Limb (tissue), 2 donors: ENCODE measurements around the gene ADPRH.

Experiments used
- DNase-seq, 2 donors: peaks; one replicate each; pipeline ENCODE4 v3.0.0-alpha.2; 2016; ENCODE audit errors: extremely low spot score in 2 of 2

The ADPRH gene

DNA sequence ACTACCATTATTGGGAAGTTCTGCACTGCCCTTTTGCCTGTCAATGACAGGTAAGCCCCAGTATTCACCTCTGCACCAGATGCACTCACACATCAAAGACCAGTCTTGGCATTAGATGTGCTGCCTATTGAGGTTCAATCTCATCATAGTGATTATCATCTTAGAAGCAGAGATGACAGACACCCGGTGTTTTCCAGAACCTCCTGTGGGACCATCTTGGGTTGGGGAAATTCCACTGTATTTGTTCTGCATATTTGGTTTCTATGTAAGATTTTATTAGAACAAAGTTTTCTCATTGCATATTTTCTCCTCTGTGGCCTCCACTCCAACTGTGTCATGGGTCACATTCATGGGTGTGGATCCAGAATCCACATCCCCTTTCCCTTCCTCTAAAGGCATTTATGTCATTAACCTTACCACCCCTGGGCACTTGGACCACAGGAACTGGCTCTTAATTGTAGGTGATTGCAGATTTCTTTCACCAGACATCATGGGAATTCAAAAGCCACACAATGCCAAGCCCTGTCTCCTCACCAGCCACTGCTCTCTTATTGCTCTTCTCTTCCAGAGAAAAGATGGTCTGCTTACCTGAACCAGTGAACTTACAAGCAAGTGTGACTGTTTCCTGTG, 49.6 kb downstream of the ADPRH start:
- no peak for DNase-seq

DNA sequence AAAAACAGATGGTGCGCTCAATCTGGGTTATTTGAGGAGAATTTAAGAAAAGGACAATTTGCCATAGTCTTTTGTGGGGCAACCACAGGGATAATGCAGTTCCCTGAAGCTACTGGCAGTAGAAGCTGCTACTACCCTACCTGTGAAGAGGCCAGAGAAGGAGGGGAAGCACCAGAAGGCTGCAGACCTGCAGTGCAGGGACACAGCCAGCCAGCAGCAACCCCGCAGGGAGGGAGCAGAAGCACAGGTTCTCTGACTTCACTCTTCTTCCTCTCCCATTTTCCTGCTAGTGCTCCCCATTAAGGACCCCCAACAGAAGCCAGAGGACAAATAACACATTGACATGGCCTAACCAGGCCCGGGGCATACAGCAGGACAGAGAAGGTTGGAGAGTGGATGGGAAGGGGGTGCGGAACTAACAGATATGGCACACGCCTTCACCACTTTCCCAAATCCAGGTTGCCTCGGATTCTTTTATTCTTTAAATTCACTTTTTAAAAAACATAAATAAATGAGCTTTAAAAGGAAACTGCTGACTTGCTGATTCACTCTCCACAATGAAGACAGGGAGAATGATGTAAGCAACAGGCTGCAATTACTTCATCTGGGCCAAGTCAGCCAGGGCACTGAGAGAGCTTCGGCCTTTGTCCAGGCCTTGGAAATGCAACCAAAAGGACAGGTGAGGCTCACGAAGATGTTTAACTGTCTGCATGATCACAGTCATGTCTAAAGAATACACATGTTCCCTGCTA, 51.0 kb downstream of the ADPRH start:
- DNase-seq = no peak

DNA sequence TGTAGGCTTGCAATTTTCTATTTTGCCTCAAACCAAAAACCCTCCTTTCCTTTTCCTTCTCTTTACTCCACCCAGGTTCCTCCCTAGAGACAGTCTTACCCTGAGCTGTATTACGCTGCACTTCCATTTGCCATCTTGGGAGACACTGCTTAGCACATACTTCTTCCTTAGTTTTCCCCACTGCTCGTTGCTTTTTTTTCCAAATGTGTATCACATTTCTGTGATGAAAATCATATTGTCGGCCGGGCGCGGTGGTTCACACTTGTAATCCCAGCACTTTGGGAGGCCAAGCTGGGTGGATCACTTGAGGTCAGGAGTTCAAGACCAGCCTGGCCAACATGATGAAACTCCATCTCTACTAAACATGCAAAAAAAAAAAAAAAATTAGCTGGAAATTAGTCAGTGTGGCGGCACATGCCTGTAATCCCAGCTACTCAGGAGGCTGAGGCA, 51.6 kb downstream of the ADPRH start:
- DNase-seq = no peak

DNA sequence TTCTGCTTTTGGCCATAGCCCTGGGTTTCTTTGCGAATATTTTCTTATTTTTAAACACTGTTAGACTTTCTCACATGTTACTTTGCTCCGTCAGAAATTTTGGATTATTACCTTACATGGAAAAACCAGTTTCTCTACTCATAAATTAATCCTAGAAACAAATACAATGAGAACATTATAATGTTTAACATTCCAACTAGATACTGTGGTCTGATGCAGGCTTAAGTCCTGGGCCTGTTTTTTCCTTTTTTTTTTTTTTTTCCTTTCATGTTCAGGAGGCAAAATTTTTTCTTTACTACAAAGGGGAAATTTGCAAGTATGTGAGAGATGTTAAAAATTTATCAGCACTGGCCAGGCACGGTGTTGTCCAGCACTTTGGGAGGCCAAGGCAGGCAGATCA, 52.2 kb downstream of the ADPRH start:
- DNase-seq = no peak

DNA sequence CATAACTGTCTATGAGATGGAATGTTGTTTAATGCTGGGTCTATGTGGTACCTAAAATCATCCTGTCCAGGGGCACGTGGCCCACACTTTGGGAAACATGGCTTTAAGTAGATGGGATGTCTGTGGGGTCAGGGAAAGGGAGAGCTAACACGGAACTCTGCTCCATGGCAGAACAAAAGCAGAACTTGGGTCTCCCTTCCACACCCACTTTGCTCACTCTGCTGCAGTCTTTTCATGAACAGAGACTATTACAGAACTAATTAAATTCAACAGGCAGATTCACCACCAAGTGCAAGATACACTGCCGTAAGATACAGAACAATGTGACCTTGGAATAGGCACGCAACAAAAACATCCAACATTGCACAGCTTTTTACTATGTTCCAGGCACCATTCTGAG, 52.9 kb downstream of the ADPRH start:
- DNase-seq = no peak

DNA sequence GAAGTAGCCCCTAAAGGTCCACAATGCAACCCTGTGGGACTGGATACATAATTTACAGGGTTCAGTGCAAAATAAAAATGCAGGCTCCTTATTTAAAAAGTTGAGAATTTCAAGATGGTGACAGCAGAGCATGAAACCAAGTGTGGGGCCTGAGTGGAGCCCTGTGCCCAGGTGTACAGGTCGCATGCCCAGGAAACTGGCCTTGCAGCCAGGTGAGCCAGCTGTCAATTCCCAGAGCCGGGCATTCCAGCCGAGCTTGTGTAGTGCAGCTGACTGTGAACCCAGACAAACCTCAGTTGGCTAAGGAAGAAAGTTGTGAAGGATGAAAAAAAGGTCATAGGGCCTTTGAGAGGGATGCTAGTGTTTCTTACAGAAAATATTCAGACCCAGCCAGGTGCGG, 53.5 kb downstream of the ADPRH start:
- no peak for DNase-seq

DNA sequence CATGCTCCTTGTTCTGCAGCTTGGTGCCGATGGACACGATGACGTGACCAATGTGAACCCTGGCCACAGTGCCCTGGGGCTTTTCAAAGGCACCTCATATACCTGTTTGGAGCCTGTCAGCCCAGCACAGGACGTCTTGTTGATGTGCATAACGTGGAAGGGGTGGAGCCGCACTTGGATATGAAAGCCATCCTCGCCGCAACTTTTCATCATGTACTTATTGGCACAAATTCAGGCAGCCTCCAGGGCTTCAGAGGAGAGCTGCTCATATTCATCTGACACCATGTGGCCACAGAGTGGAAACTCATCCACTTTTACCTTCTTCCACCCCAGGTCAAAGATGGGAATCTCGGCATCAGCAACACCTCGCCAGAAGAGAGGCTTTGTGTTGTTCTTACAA, 56.4 kb downstream of the ADPRH start:
- no peak for DNase-seq

DNA sequence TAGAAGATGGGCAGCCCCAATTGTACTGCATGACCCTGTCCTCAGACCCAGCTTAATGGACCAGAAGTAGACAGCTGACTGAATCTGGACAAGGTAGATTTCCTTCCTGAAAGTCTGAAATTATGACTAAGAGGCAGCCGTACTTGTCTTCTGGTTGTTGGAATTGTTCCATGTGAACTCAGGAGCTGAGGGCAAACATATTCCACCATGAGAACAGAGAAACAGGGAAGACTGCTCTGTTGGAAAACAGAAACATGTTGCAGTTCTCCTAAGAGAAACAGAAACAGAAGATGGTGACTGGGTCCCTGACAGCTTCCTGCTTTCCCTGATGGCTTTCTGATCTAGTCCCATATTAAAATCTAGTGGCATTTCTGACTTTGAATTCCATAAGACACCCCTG, 57.0 kb downstream of the ADPRH start:
- no peak for DNase-seq

DNA sequence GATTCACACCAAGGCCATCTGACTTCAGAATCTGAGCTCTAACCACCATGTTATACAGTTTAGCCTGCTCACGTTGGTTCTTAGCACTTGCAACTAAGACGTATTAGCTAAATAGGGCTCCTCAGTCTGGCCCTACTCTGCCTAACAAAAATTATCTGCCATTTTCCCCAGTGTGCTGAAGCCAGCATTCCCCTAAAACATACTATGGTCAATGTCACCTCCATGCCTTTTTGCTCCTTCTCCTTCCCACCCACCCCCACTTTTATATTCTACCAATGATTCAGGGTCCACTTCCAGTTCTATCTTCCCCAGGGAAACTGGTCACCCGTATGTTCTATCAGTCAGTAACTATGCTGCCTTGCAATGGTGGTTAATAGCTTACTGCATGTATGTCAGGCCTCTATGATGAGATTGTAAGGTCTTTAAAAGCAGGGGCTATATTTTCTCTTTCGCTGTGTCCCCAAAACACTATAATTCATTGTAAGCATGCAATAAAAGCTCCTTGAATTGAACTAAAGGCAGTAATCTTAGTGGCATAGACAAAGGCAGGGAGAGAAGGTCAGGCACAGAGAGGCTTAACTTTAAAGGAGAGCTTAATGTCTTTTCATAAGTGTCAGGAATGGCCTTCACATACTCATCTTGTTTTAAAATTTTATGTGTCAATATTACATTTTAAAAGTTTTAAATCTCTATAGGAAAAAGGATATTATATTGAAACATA, 57.8 kb downstream of the ADPRH start:
- no peak for DNase-seq

DNA sequence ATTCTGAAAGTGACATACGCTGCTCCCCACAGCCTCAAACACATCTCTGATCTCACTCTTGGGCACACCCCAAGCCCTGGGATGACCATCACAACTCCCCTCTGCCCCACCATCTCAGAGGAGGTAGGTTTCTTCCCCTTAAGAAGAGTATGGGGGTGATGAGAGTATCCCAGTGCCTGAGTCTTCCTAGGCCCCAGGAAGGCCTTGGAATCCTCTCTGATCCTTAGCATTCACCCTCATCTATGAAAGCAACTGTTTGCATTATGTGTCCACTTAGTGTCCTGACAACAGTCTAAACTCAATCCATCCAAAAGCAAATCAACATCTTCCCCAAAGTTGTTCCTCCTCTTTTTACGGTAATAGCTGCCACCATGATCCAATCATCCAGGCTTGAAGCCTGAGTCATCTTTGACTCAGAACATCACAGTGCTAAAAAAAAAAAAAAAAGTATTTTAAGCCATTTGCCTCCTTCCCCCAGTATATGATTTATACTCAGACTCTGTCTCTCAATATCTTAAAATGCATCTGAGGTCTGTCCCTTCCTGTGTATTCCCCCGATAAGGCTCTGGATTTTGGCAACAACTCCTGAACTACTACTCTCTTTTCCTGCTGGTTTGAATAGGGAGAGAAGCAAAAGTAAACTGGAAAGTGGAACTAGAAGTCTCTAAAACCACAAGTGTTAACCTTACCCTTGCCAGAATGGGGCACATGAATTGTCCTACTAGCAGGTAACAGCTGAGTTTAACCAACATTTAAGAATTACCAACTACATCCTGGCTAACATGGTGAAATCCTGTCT, 58.6 kb downstream of the ADPRH start:
- DNase-seq = no peak
